ENCODE results near the gene EXTL1.

- TF ChIP-seq CTCF (conservative IDR thresholded peaks at IDR 0.05) (no peak; the same call in 1 of the 2 replicates), ZFX (IDR thresholded peaks at IDR 0.05) (no peak)
Observed at GRCh38 chr1:26029864-26030481, 8.4 kb downstream of the EXTL1 start.
